ENCODE measurements around the gene CAPN7. TPM values are rescaled to one million over a fixed set of nuclear protein-coding genes. Genes with fewer than 3 reads are reported as not detected.

CAPN7 gene
- total RNA-seq, 3 donors from 2014 or later, result 79.0 to 112 (median 91.4) TPM

- Histone ChIP-seq H3K4me3 (no peak overlapping the region), H3K9me3 (no peaks in the 10 kb centered on the region), H3K36me3 (no peaks in the 10 kb centered on the region), H3K27ac (peak overlapping the region; percentile 59 to 69), H3K27me3 (no peaks in the 10 kb centered on the region), H3K4me1 (peaks cover 0 to 8% of the 10 kb centered on the region in 2 donors)
- no peak for TF ChIP-seq POLR2A (IDR thresholded peaks at IDR 0.05)
- TF ChIP-seq CTCF (IDR thresholded peaks at IDR 0.05), result no peak
- no peak for TF ChIP-seq POLR2AphosphoS5 (IDR thresholded peaks at IDR 0.05)
- DNase-seq (ENCODE audit: low spot score in 2 of 2), result no peak
- intact Hi-C loops (cut with DNase I; ENCODE audit: low total_unique reads), result no loop called here
Observed at GRCh38 chr3:15273227-15273626, 67.2 kb downstream of the CAPN7 start.

GRCh38 chr3:15276028-15276724 lies 70.1 kb downstream of the CAPN7 start:
- Histone ChIP-seq H3K9me3 (no peaks in the 10 kb centered on the region), H3K36me3 (no peaks in the 10 kb centered on the region), H3K27ac (no peak overlapping the region), H3K4me1 (peaks cover 0 to 4% of the 10 kb centered on the region in 2 donors), H3K4me3 (no peak overlapping the region), H3K27me3 (no peaks in the 10 kb centered on the region)
- DNase-seq (ENCODE audit: low spot score in 2 of 2), result no peak
- no peak for TF ChIP-seq CTCF (IDR thresholded peaks at IDR 0.05)
- no peak for TF ChIP-seq POLR2A (IDR thresholded peaks at IDR 0.05)
- TF ChIP-seq POLR2AphosphoS5 (IDR thresholded peaks at IDR 0.05), result no peak
- intact Hi-C loops (cut with DNase I; ENCODE audit: low total_unique reads), result no loop called here

- DNase-seq (ENCODE audit: low spot score in 2 of 2), result no peak
- Histone ChIP-seq H3K27ac (no peak overlapping the region), H3K4me3 (no peak overlapping the region), H3K27me3 (no peaks in the 10 kb centered on the region), H3K36me3 (no peaks in the 10 kb centered on the region), H3K4me1 (peaks cover 0 to 4% of the 10 kb centered on the region in 2 donors), H3K9me3 (no peaks in the 10 kb centered on the region)
- no peak for TF ChIP-seq CTCF (IDR thresholded peaks at IDR 0.05)
- TF ChIP-seq POLR2A (IDR thresholded peaks at IDR 0.05), result no peak
- TF ChIP-seq POLR2AphosphoS5 (IDR thresholded peaks at IDR 0.05), result no peak
- intact Hi-C loops (cut with DNase I; ENCODE audit: low total_unique reads), result no loop called here
Observed at GRCh38 chr3:15277861-15278500, 71.9 kb downstream of the CAPN7 start.

GRCh38 chr3:15279205-15279604 lies 73.2 kb downstream of the CAPN7 start:
- intact Hi-C loops (cut with DNase I; ENCODE audit: low total_unique reads), result no loop called here
- H3K4me1 ChIP-seq, result peaks cover 4 to 5% of the 10 kb centered on the region in 2 donors
- no peaks in the 10 kb centered on the region for H3K36me3 ChIP-seq
- no peak for DNase-seq (ENCODE audit: low spot score in 2 of 2)
- peak overlapping the region in 1 of 2 donors; percentile 36 for H3K27ac ChIP-seq
- no peaks in the 10 kb centered on the region for H3K27me3 ChIP-seq
- H3K4me3 ChIP-seq, result no peak overlapping the region
- H3K9me3 ChIP-seq, result no peaks in the 10 kb centered on the region
- TF ChIP-seq POLR2AphosphoS5 (IDR thresholded peaks at IDR 0.05) (no peak), POLR2A (IDR thresholded peaks at IDR 0.05) (no peak), CTCF (IDR thresholded peaks at IDR 0.05) (no peak)
